Activated CD4-positive, alpha-beta T cell treated with anti-CD3 and anti-CD28 coated beads, Interleukin-2, amount 50 U/mL, for 16 hours (primary cell): Measurements from ENCODE around the gene LCP1.
A peak's percentile ranks its signal among the peaks of the same experiment; 100 is the strongest.

Source experiments
- DNase-seq: peaks from one replicate; pipeline ENCODE4 v3.0.0-alpha.2; 2020

LCP1 gene

GRCh38 chr13:46154136-46154801 is 27.7 kb downstream of the LCP1 start:
- DNase-seq = no peak

- DNase-seq = no peak
Measured at GRCh38 chr13:46152627-46153328, 29.2 kb downstream of the LCP1 start.

DNA sequence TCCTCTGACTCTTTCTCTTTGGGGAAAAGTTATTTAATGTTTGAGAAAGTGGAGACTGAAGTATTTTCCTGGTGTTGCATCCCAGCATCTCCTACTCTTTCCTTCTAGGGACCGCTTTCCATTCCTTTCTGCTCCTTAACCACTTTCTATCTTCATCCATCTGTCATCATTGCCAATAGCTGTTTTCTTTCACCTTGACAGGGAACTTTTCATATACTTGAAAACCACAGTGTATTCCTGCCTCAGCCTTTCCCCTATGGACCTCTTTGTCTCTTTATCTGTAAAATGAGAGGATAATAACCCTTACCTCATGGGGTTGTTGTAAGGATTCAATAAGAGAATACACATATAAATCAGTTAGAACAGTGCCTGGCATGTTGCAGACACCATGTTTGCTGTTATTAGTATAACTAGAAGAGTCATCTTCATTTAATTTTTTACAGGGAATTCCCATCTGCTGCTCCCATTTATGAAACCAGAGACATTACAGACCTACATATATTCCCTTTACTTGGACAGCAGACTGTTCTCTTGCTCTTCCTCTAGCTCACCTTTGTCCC is 31.8 kb downstream of the LCP1 start:
- DNase-seq = no peak

DNA sequence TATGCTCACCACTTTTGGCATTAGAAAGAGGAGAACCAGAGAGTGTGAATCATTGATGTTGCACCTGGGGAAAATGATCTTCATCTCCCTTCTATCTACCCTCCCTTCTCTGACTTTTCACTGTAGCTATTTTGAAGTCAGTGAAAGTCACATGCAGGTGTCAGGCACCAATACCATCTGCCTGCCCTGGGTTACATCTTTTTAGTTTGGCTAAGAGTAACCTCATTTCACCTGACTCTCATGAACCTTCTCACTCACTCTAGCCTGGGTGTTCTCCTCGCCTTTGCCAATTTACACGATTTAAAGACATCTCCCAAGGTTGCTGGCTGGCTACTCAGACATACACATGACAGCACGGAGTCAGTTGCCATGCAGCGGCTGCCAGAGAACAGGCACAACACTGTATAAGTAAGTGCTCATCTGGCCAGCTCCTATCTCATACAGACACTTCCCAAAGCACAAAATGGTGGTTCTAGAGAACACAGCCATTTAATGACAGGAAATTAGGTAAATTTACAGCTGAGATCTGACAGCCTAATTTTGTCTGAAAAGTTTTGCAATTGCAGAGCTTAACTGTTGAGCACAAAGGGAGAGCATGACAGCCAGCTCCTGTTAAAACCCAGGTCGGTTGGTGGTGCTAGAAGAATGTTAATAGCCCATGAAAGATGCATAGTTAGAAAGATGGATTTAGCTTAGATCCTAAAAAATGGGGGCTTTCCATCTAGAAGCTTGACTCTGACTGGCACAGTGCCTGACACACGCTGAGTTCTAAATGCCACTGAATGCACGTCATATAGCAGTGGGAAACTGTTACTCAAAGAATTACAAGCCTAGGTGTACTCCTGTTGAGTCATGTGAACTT is 32.5 kb downstream of the LCP1 start:
- DNase-seq = no peak

- DNase-seq = no peak
Measured at GRCh38 chr13:46146898-46147297, 35.1 kb downstream of the LCP1 start.

DNA sequence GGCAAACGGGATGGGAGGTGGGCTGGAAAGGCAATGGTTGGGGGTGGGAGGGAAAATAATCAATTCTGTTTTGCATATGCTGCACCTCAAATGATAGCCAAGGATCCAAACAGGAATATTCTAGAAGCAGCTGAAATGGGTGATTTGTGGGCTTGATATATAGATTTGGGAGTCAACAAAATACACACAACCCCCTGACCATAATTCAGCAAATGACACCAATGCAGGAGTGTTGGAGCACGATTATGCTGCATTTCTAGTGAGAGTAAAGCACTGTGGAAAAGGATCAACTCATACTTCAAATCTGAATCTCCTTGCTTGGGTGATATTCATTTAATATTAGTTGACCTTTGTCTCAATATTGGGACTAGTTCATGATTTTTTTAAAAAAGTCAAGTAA is 36.0 kb downstream of the LCP1 start:
- no peak for DNase-seq

GRCh38 chr13:46145135-46145534 is 36.8 kb downstream of the LCP1 start:
- no peak for DNase-seq

DNA sequence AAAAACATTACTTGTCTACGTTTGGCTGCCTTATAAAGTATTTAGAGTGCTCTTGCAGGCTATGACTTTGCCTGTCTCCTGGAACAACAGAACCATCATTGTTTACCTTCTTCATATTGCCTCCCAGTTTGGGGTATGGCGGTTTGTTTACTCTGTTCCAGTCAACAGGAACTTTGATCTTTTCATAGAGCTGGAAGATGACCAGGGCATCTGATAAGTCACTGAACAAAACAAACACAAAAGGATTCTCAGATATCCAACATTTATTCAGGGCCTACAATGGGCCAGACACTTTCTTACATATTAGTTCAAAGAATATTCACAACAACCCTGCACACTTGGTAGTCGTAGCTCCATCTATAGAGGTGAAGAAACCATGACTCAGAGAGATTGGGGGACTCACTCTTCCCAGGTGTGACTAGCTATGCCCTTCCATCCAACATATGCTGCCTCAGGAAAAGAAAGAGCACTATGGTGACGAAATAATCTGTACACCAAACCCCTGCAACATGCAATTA is 38.7 kb downstream of the LCP1 start:
- no peak for DNase-seq

- DNase-seq = no peak
Measured at GRCh38 chr13:46142776-46143175, 39.2 kb downstream of the LCP1 start.

- no peak for DNase-seq
Measured at GRCh38 chr13:46140044-46140443, 41.9 kb downstream of the LCP1 start.

- no peak for DNase-seq
Measured at GRCh38 chr13:46137627-46138317, 44.2 kb downstream of the LCP1 start.

DNA sequence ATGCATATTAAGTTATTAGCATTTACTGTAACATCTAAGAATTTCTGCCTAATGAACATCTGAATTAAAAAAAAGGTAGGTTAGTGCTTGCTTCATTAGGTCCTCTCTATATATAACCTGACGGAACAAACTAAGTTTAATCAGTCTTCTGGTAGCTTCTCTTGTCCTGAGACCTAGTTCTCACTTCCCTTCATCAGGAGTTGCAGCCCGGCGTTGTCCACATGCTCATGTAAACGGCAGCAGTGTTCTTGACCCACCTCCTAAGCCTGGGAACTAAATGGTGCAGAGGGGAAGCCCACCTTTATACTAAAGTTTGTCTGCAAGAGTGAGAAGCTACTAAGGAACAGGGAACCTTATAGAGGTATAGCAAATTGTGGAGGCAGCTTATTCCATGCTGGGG is 45.3 kb downstream of the LCP1 start:
- no peak for DNase-seq

DNA sequence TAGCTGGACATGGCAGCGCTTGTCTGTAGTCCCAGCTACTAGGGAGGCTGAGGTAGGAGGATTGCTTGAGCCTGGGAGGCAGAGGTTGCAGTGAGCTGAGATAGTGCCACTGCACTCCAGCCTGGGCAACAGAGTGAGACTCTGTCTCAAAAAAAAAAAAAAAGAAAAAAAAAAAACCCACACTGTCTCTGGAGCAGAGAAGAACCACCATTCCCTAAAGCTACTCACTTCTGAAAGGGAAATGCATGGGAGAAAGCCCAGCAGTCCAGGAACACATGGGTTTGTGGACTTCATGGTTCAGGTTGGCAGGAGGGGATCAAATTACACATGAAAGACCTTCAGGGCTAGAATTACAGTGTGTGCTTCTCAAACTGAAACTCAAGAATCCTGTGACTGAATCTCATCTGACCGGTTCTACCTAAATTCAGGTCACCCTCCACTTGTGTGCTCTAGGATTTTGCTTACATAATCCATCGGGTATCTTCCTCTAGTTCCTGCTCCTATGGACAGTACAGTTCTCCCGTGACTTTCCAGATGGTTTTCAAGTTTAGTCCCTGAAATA is 46.9 kb downstream of the LCP1 start:
- DNase-seq = no peak

GRCh38 chr13:46134494-46134893 is 47.5 kb downstream of the LCP1 start:
- DNase-seq = no peak

GRCh38 chr13:46132109-46132508 is 49.9 kb downstream of the LCP1 start:
- DNase-seq = no peak

DNA sequence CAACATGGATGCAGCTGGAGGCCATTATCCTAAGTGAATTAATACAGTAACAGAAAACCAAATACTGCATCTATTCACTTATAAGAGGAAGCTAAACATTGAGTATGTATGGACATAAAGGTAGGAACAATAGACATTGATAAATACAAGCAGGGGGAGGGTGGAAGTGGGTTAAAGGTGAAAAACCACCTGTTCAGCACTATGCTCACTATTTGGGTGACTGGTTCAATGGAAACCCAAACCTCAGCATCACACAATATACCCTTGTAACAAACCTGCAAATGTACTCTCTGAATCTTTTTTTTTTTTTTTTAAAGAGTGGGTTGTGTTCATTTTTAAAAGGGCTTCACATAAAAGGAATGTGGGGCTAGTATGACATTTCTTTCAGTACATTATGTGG is 50.3 kb downstream of the LCP1 start:
- DNase-seq = no peak

GRCh38 chr13:46129955-46130618 is 51.9 kb downstream of the LCP1 start:
- DNase-seq = no peak

DNA sequence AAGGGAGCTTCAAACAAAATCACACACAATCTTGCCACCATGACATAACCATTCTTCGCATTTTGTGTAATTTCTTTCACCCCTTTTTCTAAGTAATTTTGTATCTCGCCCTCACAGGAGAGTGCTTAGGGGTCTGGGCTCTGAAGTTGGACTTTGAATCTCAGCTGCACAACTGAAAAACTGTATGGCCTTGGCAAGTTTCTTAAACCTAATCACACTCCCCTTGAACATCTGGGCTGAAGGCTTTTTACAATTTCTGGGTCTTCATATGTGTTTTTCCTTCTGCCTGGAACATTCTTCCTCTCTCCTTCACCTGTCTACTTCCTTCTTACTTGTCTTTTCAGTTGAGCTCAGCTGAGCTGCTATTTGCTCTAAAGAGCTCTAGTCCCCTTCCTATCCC is 52.9 kb downstream of the LCP1 start:
- no peak for DNase-seq

DNA sequence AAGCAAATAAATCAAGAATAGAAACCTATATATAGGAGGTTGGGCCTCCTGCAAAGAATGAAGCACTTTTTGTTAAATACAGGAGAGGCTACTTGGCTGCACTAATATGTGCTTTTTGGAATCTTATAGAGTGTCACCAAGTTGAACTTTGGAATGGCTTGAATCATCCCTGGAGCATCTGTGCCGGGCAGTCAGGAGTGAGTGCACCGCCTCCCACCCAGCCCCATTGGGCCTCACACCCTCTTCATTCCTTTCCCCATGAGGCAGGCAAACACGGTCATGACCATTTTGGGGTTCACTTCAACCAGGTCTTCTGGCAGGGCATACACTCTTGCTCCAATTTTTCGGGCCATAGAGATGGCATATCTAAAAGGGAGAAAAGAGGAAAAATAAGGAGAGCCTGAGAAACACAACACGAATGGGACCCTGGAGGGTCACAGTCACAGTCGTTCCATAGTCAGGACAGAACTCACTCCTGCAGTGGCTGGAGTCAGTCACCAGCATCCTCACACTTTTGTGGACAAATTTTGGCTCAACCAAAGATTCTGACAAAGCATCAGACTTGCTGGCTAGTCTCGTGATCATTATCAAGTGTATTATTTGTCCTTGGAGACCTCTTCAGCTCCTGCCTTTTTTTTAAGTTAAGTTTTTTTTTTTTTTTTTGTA is 54.5 kb downstream of the LCP1 start:
- DNase-seq = no peak

DNA sequence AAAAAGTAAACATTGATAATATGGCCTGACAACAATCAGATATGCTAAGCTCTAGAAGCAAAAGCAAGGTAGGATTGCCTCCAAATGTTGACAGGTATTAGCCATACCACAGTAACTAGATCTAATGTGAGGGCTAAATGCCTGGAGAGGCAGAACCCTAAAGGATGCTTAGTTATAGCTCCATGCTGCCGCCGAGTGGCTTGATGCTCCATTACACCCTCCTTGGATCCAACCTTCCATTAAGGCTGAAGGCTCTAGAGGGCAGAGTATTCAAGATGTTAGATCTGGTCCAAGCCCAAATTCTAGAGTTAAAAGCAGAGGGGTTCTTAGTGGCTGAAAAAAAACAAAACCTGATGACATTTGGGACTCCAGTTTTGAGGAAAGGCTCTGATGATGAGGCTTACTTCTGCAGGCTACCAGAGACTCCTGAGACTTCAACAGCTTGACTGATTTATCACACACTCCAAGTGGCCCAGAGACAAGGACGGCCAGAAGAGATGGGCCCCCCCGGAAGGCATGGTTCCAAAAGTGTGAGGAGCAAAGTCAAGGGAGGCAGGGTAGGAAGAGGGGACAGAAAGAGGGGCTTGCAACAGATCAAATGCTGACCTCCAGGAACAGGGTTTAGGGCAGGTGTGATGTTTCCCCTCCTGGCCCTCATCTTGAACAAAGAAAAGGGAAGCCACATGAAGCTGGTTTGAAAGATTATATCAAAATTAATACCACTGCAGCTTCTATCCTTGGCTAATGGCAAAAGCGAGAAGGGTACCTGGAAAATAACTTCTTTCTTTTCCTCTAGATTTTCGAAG is 55.2 kb downstream of the LCP1 start:
- peak; percentile 68 for DNase-seq
